H4 (cell line): ENCODE data around the gene COL6A1. TPM values are rescaled to one million over a fixed set of nuclear protein-coding genes. Genes with fewer than 3 reads are reported as not detected.
"Not testable (repeated sequence)": the region's sequence is repeated elsewhere in the genome, so short reads cannot be mapped to it uniquely, and the experiment has no call there.

Experiments
- DNase-seq: peaks from one replicate; pipeline ENCODE4 v3.0.0-alpha.2; 2015; ENCODE audit warnings: low spot score
- total RNA-seq: library from RNA; depleted of rRNA; stranded (reverse); fragments of >200 nt; shearing (Covaris generic); gene quantifications from 2 replicates; pipeline ENCODE4 v1.2.3, GENCODE V29; 2014

Gene COL6A1
- total RNA-seq, 1 experiment from 2014 or later, result 29.6 TPM

GRCh38 chr21:45965084-45965809 lies 16.3 kb upstream of the COL6A1 start:
- no peak for DNase-seq

- no peak for DNase-seq
These were observed 14.7 kb upstream of the COL6A1 start for GRCh38 chr21:45966791-45967394.

GRCh38 chr21:45969921-45970673 lies 11.5 kb upstream of the COL6A1 start:
- no peak for DNase-seq

GRCh38 chr21:45970674-45971615 lies 10.6 kb upstream of the COL6A1 start:
- peak; percentile 49 for DNase-seq

GRCh38 chr21:45971616-45972352 lies 9.8 kb upstream of the COL6A1 start:
- DNase-seq, result peak; percentile 39

GRCh38 chr21:45972353-45972715 lies 9.2 kb upstream of the COL6A1 start:
- no peak for DNase-seq

- DNase-seq, result peak; percentile 60
These were observed 8.7 kb upstream of the COL6A1 start for GRCh38 chr21:45972716-45973474.

- peak; percentile 76 for DNase-seq
These were observed 8.0 kb upstream of the COL6A1 start for GRCh38 chr21:45973475-45974072.

GRCh38 chr21:45974073-45975019 lies 7.2 kb upstream of the COL6A1 start:
- peak; percentile 82 for DNase-seq

GRCh38 chr21:45975020-45975666 lies 6.4 kb upstream of the COL6A1 start:
- DNase-seq, result peak; percentile 59

GRCh38 chr21:45975667-45976409 lies 5.7 kb upstream of the COL6A1 start:
- not testable (repeated sequence) for DNase-seq

- DNase-seq, result no peak
These were observed 4.8 kb upstream of the COL6A1 start for GRCh38 chr21:45976701-45977311.

GRCh38 chr21:45977396-45977795 lies 4.2 kb upstream of the COL6A1 start:
- no peak for DNase-seq

GRCh38 chr21:45979141-45979631 lies 2.4 kb upstream of the COL6A1 start:
- DNase-seq, result no peak

- no peak for DNase-seq
These were observed 1.9 kb upstream of the COL6A1 start for GRCh38 chr21:45979651-45980050.

- DNase-seq, result no peak
These were observed 1.3 kb upstream of the COL6A1 start for GRCh38 chr21:45980271-45980670.

GRCh38 chr21:45980697-45981096 lies 873 bp upstream of the COL6A1 start:
- DNase-seq, result no peak
